Fibroblast of pulmonary artery (primary cell): ENCODE measurements around the gene NAA60.

Experiments
- DNase-seq: peaks from one replicate; pipeline ENCODE4 v3.0.0-alpha.2; 2010; ENCODE audit warnings: low read depth
- H3K4me3 ChIP-seq: replicated peaks from 2 replicates; pipeline ENCODE4 v1.5.1; 2011; ENCODE audit warnings: low read depth, mild to moderate bottlenecking, control low read depth, low read length, moderate library complexity
- CTCF ChIP-seq: IDR thresholded peaks from 2 replicates; pipeline ENCODE4 v1.5.1; 2011; ENCODE audit warnings: mild to moderate bottlenecking, control low read depth, low read length, inconsistent platforms; ENCODE audit errors: missing control alignments

NAA60 gene

GRCh38 chr16:3532741-3533140 is 89.3 kb downstream of the NAA60 start:
- TF ChIP-seq CTCF, result no peak
- no peak for DNase-seq
- no peak overlapping the region for H3K4me3 ChIP-seq

GRCh38 chr16:3534126-3534525 is 90.6 kb downstream of the NAA60 start:
- no peak for TF ChIP-seq CTCF
- DNase-seq, result no peak
- H3K4me3 ChIP-seq, result no peak overlapping the region

GRCh38 chr16:3536271-3536731 is 92.8 kb downstream of the NAA60 start:
- no peak overlapping the region for H3K4me3 ChIP-seq
- no peak for TF ChIP-seq CTCF
- peak; percentile 46 for DNase-seq
